RPMI8226 (cell line): ENCODE measurements around the gene TRIP12.
A peak's percentile ranks its signal among the peaks of the same experiment; 100 is the strongest.
"Not testable (repeated sequence)": the region's sequence is repeated elsewhere in the genome, so short reads cannot be mapped to it uniquely, and the experiment has no call there.

ENCODE experiments used
- DNase-seq: peaks from one replicate; pipeline ENCODE4 v3.0.0-alpha.2; 2015

Gene TRIP12

DNA sequence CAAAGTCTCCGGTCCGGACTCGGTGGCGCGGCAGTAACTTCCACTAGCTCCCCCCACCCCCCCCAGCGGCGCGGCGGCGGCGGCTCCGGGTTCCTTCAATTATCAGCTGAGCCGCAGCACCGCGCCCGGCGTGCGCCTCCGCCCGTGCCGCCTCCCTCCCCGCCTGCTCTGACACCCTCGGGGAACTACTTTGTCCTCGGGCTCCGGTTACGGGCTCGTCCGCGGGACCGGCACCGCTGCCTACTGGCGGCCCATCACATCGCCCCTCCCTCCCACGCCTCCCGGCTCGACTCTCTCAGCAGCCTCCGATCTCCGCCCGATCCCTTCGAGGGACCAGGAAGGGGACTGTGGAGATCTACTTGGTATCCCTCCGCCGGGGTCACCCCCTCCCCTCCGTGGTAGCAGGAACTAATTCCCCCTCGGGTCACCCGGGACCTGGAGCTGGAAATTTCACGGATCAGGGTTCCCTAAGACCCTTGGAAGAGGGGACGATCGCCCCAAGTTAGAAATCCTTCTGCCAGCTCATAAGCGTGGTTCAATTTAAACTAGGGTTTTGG is at the start of gene TRIP12:
Gene TRIP12, minus strand, starts transcription at position 118 of the 557 bp plus-strand sequence. CDS start 41,930 bp downstream, outside the sequence.
- DNase-seq: peak; percentile 83

DNA sequence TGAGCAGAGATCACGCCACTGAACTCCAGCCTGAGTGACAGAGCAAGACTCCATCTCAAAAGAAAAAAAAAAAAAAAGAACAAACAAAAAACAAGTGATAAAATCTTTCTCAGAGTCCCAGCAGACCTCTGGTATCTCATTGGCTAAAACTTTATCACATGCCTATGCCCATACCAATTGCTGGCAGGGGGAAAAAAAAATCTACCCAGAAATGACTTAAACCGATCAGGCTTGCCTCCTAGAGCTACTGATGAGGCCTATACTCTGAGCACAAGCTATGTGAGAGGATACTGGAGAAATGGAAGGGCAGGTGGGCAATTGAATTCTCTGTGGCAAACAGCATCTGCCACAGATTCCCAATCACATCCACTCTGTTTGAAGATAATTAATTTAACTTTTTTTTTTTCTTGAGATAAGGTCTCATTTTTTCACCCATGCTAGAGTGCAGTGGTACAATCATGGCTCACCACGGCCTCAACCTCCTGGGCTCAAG is 49.5 kb upstream of the TRIP12 start:
- no peak for DNase-seq

DNA sequence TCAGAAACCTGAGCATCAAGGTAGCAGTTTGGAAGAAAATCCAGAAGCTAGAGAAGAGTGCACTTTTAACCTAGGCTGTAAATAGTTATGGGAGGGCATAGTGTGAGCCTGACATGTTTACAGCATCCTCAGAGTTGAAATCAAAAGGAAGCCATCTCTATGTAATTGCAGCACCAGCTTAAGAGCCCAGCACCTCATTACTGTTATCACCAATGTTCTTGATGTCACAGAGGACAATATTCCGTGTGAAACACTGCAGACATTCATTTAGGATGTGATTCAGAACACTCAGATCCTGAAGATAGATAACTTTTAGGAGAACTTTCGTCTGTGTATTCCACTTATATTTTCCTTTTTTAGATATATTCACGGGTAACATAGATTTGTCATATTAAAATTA is 48.6 kb upstream of the TRIP12 start:
- DNase-seq: no peak

DNA sequence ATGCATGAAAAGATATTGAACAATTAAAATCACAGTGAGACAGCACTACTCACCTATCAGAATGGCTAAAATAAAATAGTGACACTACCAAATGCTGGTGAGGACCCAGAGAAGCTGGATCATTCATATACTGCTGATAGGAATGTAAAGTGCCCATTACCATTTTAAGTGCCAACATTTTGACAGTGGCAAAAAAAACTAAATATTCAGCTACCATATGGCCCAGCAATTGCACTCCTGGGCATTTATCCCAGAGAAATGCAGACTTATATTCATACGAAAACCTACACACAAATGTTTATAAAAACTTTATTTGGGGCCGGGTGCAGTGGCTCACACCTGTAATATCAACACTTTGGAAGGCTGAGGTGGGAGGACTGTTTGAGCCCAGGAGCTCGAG is 48.1 kb upstream of the TRIP12 start:
- no peak for DNase-seq

DNA sequence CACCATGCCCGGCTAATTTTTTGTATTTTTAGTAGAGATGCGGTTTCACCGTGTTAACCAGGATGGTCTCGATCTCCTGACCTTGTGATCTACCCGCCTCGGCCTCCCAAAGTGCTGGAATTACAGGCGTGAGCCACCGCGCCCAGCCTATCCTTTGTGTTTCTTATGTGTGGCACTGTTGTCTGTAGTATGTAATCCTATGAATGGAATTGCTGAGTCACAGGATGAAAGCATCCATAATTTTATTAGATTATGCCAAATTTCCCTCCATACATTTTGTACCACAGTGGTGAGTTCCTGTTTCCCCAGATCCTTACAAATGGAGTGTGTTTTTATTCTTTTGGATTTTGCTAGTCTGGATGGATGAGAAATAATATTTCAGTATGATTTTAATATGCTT is 41.8 kb upstream of the TRIP12 start:
- not testable (repeated sequence) for DNase-seq

DNA sequence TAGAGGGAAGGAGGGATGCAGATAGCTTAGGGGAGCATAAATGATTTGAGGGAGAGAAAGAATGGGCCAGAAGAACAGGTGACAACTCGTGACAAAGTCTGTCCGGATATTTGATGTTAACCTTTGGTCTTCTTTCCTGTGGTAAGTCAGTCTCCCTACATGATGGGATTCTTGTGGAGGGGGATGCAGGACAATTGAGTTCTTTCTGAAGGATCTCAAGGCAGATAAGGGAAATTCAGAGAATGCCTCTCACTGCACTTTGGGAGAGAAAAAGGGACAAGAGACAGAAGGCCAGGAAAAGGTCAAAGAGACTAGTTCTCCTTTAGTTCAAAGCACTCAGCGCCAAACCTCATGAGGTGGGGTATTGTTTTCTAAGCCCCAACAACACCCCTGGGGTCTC is 34.7 kb upstream of the TRIP12 start:
- no peak for DNase-seq

DNA sequence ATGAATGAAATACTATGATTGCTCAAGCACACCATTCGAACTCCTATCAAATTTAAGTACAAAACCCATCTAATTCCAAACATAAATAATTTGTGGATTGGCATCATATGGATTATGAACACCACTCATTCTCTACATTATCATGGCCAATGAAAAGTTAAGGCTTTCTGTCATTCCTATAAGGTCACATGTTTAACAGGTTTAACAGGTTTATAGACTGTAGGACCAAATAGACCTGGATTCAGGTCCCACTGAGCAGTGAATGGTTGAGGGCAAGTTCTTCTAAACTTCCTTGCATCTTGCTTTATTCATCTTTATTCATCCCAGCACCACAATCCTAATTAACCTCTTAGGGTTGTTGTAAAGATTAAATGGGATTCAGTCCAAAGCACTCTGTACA is 33.9 kb upstream of the TRIP12 start:
- DNase-seq: no peak

DNA sequence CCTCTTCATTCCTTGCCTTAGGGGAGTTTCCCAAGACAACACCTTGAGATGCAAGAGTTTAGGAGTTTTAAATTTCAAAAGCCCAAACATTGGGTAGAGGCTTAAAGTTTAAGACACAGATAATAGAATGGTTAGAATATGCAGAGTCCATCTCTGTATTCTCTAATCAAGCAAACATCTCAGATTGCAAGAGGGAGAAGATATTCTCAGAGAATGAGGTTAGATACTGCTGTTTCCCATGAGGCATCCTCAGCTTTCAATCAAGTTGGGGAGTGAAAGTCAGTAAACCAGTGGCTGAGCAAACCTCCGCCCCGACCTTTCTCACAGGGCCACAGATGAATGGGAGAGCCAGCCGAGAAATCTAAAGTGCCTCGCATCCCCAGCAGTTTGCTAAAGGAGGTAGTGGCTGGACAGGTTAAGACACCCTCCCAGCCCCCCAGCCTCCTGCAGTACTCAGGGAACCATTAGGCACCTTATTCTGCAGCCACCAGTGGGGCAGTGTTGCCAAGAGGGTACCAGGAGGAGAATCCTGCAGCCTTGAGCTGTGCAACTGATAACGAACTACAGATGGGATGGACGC is 30.5 kb upstream of the TRIP12 start:
- DNase-seq: no peak

DNA sequence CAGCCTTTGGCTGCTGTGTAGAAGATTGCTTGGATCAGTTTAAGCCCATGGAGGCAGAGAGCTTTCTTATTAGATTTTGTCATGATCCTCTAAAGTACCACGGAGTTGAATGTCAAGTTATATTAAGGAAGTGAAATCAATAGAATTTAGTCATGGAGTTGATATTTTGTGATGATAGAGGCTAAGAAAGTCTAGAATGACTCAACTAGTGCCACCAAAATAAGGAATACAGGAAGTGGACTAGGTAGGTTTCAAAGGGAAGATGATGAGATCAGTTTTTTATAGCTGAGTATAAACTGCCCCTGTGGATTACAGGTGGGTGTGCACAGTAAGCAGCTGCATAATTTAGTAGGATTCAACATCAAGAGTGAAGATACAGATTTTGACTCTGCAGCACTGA is 25.7 kb upstream of the TRIP12 start:
- no peak for DNase-seq

DNA sequence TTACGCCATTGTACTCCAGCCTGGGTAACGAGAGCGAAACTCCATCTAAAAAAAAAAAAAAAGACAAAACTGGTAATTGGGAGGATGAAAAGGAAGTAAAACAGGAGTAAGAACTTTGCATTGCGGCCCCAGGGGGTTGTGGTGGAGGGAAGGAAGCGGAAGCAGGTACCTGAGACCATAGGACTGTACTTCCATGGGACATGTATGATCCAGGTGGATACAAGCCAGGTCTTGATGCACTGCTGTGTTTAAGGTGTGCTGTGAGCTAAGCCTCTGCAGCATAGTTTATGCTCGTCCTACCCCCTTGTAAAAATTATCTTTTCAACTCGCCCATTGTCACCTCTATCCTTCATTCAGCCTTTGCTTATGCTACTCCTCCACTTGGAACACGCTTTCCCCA is 24.2 kb upstream of the TRIP12 start:
- no peak for DNase-seq

DNA sequence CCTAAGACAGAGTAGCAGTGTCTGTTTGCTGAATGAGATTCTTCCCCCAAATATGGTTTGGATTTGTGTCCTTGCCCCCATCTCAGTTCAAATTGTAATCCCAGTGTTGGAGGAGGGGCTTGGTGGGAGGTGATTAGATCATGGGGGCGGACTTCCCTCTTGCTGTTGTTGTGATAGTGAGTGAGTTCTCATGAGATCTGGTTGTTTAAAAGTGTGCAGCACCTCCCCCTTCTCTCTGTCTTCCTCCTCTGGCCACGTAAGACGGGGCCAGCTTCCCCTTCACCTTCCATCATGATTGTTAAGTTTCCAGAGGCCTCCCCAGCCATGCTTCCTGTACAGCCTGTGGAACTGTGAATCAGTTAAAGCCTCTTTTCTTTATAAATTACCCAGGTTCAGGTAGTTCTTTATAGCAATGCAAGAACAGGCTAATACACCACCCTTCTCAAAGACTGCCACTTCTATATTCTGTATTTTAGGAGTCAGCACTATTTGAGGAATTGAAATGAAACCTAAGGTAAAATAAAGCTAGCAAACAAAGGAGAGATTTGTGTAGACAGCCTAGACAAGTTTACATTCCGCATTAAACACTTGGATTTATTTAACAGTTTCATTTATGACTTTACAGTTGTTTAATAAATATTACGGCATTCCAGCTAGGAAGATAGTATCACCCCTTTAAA is 22.1 kb upstream of the TRIP12 start:
- DNase-seq: no peak

DNA sequence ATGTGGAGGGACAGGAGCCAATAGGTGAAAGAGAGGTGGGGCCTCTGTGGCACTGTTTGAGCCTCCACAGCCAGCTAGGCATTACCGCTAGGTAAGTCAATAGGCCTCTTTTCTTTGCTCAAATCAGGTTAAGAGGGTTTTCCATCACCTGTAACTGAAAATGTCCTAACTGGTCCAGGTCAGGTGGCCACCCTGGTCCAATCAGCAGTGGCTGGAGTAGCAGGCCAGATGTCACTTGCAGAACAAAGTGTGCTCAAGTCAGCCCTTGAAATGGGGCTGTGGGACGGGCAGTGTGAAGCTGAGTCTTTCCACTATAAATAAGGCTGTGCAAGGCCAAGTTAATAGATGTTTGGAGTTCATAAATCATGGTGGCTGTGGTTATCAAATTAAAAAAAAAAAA is 21.4 kb upstream of the TRIP12 start:
- no peak for DNase-seq

DNA sequence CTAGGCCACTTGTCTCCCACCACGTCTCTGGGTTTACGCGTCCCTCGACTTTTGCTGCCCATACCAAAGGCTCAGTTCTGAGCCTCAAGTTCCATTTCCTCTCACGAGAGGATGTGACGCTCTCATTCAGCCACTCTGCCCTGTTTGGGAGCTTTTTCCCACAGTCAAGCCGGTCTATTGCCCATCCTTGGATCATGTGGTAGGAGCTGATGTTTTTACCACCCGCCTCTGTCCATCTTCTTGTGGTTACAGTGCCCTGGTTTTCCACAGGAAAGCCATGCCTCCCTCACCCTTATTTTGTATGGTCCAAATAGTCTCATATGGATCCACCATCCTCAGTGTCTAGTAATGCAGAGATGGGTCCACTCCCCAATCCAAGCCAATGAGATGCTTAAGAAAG is 20.9 kb upstream of the TRIP12 start:
- no peak for DNase-seq

DNA sequence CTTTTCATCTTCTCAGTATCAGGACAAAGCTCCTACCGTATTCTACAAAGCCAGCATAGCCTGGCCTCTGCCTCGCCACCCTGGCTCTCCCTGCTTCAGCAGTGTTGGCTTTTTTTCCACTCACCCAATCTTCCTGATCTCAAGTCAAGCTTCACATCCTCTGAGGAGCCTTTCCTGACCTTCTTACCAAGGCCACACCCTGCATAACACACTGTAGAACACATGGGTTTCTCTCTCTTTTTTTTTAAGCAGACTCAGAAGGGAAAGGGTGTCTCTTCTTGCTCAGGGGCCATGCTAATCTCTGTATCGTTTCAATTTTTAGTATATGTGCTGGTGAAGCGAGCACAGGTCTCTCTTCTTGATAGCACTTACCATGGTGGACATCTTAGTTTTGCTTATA is 15.7 kb upstream of the TRIP12 start:
- DNase-seq: no peak

DNA sequence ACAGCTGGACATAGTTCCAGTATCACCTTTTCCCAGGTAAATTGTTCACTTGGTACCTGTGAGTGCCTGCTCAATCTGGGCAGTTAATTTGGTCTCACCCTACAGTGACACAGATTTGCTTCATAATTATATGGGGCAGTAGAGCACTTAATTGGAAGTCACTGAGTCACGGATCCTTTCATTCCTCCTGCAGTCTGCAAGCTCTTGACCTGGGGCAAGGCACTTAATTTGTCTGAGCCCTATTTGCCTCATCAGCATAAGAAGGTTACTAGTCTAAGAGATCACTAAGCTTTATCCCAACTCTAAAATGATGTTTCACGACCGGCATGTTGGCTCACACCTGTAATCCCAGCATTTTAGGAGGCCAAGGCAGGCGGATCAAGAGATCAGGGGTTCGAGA is 9.4 kb upstream of the TRIP12 start:
- DNase-seq: no peak

DNA sequence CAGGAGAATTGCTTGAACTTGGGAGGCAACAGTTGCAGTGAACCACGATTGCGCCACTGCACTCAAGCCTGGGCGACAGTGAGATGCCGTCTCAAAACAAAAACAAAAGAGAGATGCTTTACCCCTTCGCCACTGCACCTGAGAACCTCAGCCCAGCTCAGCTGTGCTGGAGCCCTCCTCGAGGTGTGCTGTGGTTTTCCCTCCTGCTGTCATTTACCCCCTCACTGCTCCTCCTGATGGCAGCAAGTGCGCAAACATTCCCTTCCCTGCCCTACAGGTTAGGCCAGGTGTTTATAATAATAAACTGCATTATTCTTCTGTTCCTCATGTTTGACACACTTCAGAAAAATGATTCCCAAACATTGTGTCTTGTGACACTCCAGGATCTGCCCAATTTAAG is 8.8 kb upstream of the TRIP12 start:
- DNase-seq: no peak

DNA sequence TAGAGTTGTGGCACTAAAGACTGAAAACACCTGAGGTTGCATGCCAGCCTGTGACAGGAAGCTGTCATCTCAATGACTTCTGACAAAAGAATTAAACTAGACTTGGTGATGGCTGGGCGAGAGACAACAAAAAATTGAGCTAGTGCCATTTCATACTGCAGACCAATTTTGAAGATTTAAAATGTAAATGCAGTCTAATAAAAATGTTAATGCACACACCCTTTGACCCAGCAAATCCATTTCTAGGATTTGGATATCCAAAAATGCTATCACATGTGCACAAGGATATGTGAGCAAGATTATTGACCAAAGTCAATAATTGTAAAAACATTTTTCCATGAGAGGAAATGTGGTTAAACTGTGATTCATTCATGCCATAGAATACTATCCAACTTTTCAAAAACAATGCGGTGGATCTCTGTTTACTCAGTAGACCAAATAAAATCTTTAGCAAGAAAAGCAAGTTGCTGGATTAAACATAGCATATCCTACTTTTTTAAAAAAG is 6.1 kb upstream of the TRIP12 start:
- no peak for DNase-seq

DNA sequence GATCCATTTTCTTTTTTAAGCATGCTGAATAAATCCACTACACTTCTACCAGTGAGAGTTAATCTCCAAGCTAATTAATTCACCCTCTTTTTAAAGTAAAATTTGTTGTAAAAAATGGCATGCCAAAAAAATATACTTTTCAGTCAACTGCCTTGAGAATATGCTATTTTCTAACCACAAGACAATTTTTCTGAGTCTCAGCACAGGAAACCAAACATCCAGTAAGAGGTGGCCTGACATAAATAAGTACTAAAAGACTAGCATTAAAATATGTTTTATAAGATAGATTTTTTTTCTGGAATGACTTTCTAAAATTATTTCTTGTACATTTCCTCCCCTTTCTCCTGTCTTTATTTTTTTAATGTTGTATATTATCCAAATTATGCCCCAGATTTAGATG is 3.4 kb upstream of the TRIP12 start:
- DNase-seq: no peak

DNA sequence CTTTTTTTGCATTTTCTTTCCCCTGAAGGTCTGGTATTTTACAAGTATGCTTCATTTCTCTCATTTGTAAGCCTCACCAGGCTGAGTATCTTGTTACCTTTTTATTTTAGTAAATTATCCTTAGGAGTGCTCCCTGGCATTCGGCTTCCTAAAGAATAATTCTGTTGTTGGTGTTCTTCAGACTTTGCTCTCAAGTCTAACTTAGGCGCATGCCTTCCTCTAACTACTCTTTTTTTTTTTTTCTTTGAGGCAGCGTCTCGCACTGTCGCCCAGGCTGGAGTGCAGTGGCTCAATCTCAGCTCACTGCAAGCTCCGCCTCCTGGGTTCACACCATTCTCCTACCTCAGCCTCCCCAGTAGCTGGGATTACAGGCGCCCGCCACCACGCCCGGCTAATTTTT is 2.7 kb upstream of the TRIP12 start:
- not testable (repeated sequence) for DNase-seq

DNA sequence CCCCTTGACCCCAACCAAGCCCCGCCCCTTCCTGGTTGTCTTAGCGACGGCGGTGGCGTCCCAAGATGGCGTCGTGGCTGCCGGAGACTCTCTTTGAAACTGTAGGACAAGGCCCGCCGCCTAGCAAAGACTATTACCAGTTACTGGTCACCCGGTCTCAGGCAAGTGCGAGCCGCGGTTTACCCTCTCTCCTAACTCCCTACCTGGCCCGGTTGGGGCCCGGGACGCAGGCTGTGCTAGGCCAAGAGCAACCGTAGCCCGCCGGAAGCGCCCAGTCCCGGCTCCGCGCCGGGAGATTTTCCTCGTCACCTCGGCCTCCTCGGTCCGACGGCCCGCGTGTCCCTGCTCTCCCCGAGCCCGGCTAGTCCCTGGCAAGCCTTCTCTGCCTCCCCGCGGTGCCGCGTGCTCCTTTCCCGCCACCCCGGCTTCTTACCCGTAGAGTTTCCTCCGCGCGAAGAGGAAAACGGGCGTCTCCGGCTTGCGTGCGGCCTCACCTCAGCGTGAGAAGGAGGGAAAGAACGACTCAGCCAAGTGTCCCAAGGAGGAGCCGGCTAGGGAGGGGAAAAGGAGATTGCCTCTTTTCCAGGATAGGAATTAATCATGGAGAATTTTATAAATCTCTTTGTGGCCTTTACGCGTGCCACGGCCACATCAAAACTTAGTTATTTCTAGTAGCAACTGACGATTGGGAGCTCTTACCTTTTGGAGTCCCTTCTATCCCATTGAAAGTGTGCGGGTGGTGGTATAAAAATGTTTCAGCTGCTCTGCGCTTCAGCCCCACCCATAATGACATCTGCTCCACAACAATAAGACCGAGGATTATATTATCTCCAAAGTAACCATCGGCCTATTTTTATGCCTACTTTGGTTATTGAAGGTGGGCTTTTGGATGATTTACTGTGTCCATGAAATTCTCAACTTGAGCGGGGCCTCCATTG is 909 bp upstream of the TRIP12 start, which contains the start of gene FBXO36:
Gene FBXO36, plus strand, starts transcription at position 55 of the 938 bp plus-strand sequence. Its CDS starts 11 bp downstream, at position 66.
- DNase-seq: peak; percentile 87

DNA sequence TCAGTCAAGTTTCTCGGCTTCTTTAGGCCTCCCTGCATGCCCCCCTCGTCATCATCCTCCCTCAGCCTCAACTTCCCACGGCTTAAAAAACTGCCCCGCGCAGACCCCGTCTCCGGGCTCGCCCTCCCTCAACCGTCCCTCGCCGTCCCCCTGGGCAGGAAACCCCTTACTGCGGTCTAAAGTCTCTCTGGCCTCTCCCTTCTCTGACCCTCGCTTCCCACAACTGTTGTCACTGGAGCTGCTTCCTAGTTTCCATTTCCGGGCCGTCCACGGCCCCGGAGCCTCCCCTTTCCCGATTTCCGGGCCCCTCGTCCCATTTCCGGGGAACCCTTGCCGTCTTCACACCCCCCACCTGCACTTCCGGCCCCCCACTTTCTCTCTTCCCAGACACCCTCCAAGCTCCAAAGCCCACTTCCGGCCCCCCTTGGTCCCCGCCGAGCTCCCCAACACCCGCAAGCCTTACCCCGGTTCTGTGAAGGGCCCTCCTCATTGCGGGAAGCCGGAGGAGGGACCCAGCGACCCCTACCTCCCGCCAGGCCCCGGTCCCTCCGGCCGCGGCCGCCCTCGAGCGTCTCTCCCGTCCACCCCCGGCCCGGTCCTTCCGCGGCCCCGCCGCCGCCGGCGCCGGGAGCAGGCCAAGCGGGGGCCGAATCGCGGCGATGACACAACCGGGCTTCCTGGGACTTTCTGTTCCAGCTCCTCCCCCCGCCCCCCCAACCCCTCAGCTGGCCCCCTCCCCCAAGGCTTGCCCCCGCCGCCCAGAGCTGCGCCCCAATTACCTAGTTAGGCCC is 513 bp downstream of the TRIP12 start:
- DNase-seq: peak; percentile 40

DNA sequence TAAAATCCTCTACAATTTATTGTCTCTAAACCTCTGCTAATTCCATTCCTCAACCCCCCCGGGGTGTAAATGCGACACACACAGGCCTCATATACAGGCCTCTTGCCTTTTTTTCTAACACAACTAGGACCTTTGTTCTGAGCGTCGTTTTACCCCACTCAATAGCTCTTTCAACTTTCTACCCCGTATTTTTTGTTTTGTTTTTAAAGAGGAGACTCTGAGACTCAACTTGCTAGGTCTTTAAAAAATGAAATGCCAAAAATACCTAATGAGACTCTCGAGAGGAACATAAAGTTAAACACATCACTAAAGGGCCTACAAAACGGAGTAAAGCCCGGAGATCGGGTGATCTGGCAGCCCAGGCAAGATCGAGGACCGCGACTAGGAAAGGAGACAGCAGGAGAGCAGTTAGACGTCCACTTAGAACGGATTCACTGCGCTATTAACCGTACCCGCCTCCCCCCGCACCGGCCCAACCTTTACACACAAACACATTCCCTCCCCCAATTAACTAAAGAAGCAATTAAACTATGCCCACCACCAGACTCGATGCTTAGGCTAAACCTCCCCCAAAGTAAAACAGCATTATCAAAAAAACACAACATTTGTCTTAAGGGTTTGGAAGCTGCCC is 1.7 kb downstream of the TRIP12 start:
- DNase-seq: no peak
